Putamen (tissue), 1 donor: ENCODE measurements around the gene CEND1.

Source experiments
- DNase-seq: peaks from one replicate; pipeline ENCODE4 v3.0.0-alpha.2; 2016; ENCODE audit warnings: low spot score

Gene CEND1

DNA sequence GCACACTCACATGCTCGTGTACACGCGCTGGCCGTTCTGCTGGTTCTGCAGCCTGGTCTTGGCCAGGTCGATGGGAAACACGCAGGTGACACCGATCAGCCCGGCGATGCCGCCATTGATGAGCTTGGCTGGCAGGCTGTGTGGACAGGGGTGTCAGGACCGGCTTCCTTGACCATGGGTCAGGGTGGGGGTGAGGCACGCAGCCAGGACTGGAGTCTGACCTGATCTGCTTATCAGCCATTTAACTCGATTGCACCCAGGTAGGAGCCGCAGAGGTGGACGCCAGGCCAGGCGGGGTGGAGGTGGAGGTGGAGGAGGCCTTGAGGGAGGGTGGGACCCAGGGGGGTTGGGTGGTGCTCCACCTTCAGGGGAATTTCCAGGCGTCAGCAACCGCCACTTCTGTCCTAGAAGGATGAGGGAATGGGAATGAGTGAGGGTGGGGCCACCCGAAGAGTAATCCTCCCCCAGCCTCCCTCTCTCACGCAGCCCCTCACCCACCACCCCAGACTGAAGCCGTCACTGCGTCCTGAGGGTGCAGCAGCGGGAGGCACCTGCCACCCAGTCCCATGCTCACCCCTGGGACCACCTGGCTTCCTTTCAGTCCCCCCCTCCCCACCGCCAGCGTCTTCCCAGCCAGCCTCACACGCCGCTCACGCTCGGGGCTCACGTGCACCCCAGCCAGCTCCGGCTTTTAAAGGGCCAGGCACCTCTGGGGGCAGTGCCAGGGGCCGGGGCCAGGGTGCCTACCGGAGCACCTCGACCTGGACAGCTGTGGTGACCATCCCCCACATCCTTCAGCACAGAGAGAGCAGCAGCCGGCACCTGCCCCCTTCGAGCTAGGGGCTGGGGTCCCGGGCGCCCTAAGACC is 5.1 kb upstream of the CEND1 start:
- no peak for DNase-seq

DNA sequence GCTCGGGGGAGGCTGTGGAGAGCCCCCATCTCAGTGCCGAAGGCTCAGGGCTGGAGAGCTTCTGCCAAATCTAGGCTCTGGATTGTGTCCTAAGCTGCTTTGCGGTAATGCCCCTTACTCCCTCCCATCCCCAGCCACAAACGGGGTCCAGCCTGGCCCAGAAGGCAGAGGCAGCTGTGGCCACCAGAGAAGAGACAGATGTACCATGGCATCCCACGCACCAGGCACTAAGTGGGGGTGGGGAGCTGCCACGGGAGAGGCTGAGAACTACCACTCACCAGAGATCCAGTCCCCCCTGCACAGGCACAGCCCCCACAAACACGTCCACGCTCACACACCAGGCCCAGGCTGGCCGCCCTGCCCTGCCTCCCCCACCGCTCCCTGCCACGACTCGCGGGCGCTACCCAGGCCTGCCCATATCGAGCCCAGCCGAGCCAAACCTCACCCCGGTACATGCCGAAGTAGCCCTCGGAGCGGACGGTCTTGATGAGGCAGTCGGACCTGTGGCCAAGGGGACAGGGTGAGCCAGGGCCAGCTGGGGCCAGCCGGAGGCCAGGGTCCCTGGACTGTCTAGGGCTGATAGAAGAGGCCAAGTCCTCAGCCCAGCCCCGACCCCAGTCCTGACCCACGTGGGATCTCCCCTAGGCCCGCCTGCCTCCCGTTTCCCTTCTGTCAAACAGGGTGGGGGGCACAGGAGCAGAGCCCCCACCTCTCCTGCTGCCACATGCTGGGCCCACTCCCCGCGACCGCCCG is 4.3 kb upstream of the CEND1 start:
- no peak for DNase-seq

DNA sequence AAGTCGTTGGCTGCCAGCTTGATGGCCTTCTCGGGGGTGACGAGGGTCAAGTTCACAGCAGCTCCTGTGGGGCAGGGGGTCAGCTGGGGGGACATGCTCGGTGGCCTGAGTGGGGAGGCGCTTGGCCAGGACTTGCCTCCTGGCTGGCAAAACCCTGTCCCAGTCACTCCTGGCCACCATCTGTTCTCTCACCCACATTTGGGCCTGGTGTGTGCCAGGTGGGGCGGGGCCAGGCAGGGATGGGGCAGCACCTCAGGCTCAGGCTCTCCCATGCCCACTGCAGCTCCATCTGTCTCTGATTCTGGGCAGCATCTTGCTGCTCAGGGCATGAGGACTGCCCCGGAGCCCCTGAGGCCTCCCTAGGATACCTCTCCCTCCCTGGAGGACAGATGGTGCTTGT is 3.7 kb upstream of the CEND1 start:
- DNase-seq = no peak

DNA sequence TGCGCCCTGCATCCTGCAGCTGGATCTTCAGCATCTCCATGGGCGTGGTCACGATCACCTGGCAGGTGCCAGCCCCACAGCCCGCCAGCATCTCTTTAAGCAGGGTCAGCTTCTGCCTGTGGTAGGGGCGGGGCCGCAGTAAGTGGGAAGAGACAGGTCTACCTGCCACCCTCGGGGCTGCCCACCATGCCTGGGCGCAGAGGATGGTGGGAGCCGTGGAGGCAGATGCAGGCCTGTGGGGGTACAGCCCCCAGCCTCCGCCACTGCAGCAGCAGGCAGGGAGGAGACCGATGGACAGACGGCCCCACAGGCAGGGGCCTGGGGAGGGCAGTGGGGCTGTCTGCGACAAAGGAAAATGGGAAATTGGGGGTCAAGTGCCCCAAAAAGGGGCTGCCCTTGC is 3.0 kb upstream of the CEND1 start:
- no peak for DNase-seq

DNA sequence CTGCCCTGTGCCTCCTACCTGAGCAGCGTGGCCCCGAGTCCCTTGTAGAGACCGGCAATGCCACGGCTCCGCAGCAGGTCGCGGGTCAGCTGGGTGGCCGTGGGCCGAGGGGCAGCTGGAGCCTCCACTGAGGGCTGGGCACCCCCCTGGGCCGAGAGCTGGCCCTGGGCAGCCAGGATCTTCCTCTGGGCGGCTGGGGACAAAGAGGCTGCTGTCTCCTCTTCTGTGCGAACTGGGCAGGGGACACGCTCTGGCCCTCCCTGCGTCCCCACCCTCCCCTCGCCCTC is 2.6 kb upstream of the CEND1 start:
- no peak for DNase-seq

DNA sequence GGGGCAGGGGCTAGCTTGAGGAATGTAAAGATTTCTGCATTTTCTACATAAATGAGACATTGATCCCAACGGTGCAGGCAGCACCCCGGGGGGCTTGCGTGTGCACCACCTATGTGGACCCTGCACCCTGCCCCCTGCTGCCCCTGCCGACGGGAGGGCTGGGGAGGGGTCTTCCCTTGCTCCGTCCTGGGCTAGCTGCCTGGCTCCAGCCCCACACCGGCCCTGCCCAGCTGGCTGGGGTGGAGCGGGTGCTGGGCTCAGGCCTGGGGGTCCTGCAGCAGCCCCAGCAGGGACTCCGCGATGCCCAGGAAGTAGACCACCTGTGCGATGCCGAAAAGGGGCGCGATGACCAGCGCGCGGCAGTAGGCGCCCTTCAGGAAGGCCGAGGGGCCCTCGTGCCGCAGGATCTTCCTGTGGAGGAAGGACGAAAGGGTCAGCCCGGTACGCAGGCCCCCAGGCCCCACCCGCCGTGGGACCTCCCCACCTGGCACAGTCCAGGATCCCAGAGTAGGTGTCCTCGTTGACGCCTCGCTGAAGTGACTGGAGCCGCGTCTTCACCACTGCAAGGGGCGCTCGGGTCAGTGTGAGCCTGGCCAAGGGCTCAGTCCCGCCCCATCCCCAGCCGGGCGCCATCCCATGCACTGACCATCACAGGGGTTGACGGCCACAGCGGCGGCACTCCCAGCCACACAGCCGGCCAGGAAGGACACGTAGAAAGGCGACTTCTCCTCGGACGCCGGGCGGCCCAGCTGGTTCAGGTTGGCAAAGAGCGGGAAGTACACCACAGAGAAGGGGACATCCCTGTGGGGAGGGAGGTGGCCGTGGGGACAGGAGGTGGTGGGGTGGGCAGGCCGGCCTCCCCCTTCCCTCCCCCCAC is 2.0 kb upstream of the CEND1 start:
- no peak for DNase-seq

DNA sequence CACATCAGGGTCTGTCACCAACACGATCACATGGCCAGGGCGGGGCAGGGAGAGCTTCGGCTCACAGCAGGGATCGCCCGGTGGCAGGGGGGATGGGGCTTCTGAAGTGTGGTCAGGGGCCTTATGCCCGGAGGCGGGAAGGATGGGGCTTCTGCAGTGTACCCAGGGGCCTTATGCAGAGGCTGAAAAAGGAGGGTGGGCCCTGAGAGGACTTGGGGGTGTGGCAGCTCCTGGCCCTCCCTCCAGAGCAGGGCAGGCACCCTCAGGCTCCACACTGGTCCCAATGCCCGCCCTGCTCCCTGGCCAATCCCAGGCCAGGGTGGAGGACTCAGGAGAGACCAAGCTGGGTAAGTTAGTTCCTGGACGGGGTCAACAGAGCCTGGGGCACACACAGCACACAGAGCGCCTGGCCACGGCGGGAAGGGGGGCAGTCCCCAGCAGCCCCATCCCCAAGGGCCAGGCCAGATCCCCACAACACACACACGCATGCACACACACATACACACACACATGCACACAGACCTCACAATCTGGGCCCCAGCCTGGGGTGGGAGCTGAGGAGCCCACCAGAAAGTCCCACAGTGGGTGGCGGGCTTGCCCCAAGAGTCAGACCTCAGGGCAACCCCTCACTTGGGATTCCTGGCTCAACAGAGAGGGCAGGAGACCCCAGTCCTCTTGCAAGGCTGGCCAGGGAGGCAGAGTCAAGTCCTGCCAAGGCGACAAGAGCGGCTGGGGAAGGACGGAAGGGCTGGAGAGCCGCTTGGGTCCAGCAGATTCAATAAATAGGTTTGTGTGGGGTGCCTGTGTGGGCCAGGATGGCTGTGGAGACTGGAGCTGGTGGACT is 1.1 kb upstream of the CEND1 start:
- no peak for DNase-seq

DNA sequence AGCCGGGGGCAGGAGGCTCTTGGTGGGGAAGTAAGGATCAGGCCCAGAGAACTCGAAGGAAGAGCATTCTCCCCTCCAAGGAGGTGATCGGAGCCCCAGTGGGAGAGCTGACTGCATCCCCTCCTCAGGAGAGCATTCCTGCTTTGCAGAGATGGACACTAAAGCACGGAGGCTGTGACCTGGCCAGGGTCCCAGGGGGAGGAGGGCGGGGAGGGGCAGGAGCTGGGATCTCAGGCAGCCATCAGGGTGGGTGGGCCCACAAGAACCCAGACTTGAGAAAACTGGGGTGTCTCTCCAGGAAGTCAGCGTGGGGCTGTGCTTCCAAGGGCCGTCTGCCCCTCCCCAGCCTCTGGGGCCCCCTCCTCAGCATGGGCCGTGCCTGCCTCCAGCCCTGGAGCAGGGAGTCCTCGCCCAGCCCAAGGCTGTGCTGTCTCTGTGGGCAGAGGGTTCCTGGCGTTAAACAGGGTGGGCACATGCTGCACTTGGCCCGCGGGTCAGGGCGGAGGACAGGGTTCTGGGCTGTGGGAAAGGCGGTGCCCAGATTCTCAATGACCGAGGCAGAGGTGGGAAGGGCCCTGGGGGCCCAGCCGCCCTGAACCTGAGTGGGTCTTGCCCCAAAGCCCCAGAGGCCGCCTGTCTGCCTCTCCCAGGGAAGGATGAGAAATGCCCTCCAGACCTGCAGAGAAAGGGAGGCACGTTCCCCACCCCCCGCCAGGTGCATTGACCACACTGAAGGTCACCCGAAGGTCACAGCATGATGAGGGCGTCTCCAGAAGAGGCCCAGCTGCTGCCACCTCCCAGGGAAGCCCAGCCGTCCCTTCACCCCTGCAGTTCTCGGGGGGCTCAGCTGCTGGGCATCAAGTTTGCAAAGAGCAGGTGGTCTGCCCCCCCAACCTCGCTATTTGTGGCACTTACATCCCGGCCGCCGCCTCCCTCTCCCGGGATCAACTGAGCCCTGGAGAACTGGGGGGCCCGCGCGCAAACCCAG is 643 bp downstream of the CEND1 start:
- no peak for DNase-seq

DNA sequence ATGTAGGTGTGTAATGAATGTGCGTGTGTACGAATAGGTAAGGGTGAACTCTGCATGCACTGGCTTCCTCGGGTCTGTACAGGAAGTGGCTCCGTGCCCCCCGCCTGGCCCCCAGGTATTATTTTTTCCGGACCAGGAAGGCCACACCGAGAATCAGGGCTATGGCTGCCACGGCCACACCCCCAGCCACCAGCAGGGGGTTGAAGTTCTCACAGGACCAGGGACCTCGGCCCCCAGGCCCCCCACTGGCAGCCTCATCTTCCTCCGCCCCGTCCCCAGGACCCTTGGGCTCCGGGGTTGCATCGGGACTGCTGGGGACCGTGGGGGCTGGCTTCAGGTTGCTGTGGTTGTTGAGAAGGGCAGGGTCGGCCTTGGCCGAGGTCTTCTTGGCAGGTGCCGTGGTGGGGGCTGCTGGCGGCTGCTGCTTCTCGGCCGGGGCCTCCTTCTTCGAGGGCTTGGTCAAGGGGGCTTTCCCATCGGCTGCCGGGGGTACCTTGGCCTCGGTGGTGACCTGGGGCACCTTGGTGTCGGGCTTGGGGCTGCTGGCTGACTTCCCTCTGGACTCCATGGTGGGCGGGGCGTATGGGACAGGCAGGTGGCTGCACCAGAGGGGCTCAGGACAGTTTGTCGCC is 1.8 kb downstream of the CEND1 start:
- no peak for DNase-seq

DNA sequence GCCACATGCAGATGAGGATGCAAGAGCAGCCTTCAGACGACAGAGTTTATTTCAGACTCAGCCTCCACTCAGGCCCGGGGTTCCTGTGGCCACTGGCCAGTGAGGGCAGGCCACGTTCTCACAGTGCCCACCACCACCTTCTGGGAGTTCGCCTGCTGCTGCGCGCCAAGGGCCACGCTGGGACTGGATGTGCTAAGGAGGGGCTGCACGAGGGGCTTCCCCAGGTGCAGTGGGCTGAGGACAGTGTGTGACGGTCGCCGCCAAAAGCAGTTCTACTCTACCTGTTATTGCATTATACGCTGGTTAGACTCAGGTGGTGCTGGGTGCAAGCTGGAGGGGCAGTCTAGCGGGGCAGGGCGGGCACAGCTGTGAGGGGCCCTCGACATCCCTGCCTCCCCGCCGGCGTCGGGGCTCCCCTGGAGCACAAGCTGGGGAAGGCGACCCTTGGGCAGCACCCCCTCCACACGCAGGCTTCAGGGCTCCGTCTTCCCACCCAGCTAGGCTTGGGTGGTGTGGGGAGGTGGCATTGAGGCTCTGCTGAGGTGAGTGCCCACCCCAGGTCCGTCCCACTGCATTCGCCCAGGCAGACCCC is 2.7 kb downstream of the CEND1 start:
- DNase-seq = no peak

DNA sequence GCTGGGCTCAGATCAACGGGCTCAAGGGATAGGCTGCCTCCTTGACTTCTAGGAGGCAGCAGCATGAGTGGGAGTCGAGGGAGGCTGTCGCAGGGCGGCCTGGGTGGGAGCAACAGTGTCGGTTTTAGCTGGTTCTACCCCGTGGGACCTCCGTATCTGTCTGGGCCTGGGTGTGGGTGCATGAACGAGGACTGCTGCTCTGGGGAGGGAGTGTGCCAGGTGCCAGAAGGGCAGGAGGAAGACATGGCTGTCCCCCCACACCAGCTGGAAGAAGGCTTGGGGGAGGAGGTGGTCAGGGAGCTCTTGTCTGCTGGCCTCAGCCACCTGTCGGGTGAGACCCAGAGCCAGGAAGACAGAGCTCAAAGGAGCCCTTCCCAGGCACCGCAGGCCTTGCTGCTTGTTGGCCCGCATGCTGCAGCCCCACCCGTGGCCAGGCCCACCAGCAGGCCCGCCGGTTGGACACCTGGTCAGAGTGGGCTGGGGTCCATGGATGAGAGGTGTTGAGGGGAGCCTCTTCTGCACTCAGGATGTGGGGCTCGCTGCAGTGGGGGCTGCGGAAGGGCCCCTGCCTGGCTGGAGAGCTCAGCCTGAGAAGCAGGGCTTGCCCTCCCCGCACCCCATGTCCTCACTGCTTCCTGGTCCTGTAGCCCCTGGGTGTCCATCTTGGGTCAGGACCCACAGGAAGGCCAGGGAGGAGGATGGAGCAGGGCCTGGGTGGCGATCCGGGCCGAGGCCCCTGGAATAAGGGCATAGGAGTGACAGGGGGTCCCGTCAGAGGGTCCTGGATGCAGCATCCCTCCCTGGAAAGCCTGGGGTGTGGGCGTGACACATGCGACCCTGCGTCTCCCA is 3.4 kb downstream of the CEND1 start:
- no peak for DNase-seq

DNA sequence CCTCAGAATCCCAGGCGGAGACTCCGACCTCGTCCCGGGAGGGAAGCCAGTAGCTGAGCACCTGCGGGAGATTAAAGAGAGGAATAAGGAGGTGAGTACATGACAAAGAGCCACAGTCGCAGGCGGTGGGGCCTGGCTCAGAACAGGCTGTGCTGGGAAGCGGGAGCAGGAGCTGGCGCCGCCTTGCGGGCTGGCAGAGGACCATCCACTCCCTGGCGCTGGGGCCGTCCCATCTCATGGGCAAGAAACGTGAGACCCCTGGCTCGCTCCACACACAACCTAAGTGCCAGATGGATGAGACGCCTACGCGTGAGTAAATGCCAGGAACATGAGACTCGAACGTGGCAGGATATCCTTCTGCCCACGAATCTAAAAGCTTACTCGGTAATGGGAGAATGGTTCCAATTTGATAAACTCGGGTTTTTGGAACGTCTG is 6.3 kb downstream of the CEND1 start:
- DNase-seq = peak; percentile 73

DNA sequence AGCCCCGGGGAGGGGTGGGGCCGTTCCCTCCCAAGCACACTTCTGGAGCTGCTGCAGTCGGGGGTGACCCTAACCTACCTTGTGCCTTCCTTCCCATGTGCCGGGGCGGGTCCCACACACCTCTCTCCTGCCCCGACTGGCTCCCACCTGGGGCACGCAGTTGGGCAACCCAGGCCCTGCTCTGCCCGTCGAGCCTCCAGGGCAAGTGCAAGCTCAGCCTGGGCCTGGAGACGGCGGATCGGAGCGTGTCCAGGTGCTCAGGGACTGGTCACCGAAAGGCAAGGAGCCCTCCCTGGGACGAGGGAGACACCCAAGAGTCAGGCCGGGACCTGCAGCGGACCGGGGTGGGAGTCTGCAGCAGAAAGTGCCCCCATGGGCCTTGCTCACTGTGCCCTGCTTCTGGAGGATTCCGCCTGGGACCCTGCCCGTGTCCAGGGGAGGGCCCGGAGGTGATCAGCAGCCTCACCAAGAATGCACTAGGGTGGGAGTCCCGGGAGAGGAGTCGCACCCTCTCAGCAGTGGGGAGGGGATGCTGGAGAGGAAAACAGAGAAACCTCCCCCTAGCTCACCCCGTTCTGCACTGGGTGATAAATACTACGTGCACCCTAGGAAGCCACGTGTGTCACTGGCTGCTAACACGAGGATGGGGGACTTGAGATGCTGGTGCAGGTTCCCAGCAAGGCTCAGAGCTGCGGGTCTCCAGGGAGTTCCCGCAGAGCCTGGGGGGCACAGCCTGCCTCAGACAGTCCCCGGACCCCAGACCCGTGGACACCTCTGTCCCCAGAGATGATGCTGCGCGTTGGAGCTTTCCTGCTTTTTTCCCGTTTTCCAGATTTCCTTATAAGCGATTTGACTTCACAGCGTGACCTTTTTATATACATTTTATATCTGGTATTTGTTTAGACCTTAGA is 7.4 kb downstream of the CEND1 start:
- DNase-seq = no peak

DNA sequence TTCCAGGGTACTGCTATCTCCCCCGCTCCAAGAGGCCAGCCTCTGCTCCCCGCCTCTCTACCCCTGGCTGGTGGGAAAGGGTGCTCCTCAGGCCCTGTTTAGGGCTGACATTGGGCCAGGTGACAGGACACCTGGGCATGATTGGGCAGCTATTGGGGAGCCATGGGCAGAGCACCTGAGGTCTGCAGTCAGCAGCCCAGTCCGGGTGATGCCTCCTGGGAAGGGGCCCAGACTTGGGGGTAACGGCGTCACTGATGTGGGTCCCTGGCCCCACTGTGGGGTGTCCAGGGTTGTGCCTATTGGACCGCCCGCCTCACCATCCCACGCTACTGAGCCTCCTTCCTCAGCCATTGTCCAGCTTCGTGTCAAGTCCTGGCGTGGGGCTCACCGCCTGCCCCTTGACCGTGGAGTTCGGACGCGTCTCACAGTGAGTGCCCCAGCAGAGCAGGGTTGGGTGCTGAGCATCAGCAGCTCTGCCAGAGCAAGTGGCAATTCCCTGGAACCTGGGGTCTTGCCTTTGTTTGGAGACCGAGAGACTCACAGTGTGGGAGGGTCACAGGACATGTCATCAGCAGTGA is 9.8 kb downstream of the CEND1 start:
- no peak for DNase-seq

DNA sequence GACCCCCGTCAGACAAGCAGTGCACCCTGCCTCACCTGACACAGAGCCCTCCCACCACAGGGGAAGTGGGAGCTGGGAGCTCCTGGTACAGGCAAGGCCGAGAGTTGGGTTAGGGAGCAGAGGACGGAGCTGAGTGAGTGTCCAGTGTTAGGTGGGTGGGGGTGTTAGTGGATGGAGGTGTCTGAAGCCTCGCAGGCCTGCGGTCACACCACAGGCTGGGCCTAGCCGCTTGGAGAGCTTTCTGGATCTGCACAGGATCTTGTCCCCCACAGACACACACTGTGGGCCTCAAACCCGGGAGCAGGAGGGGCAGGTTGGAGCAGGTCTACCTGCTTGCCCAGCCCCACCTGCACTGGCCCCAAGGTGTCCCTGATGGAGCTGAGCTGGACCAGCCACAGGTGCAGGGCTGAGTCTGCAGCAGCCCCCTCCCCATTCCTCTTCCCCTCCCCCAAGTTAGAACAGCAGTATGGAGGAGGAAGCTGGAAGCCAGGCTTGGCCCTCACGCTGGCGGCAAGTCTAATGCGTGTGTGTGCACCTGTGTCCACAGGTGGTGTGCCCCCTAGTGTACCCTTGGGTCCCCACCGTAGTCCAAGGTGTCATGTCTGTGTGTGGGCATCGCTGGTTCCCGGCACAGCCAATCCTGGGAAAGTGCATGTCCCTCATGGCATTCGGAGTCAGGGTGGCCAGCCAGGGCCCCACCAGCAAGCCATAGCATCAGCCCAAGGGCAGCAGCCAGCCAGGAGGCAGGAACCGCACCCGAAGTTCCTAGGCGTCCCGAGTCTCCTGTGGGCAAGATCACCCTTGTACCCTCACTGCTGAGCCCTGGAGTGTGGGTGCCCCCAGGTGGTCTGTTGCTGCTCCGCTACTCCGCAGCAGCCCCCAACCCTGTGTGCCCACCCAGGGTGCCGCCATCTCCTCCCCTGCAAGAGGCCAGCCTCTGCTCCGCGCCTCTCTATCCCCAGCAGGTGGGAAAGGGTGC is 10.6 kb downstream of the CEND1 start:
- DNase-seq = no peak
